Measurements from ENCODE around the gene HK3.

DNA sequence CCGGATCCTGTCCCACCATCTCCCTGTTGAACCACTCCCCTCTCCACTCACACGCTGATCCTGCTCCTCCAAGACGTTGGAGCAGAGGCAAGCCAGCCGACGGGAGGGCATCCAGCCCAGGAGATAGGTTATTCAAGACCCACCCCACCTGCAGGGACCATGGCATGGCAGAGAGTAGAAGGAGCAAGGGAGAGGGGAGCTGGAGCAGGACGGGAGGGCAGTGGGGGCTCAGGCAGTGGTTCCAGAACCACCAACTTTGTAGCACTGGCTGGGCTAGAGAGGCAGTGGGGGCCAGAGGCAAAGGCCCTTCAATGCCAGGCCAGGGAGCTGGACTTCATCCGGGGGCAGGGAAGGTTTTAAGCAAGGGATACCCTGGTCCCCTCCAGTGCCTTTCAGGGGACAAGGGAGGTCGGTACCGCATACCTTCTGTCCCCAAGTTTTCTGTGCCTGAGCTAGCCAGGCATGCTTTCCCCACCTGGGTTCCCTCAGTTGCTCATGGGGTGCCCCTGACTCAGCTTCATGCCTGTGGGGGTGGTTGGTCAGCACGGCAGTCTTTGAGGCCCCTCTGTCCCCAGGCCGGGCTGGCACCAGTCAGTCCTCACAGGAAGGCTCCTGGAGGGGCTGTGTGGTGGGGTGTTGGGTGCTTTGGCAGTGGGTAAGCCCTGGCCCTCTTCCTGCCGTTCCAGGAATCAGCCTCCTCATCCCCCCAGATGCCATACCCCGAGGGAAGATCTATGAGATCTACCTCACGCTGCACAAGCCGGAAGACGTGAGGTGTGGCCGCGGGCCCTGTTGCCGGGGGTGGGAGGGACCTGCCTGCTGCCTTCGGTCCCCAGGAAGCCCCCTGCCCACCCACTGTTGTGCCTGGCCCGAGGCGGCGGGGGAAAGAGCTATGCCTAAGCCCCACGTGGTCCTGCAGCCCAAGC lies 22.4 kb downstream of the HK3 start:
- TF ChIP-seq, protein P1, sequence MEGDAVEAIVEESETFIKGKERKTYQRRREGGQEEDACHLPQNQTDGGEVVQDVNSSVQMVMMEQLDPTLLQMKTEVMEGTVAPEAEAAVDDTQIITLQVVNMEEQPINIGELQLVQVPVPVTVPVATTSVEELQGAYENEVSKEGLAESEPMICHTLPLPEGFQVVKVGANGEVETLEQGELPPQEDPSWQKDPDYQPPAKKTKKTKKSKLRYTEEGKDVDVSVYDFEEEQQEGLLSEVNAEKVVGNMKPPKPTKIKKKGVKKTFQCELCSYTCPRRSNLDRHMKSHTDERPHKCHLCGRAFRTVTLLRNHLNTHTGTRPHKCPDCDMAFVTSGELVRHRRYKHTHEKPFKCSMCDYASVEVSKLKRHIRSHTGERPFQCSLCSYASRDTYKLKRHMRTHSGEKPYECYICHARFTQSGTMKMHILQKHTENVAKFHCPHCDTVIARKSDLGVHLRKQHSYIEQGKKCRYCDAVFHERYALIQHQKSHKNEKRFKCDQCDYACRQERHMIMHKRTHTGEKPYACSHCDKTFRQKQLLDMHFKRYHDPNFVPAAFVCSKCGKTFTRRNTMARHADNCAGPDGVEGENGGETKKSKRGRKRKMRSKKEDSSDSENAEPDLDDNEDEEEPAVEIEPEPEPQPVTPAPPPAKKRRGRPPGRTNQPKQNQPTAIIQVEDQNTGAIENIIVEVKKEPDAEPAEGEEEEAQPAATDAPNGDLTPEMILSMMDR (IDR thresholded peaks at IDR 0.05): no peak
- TF ChIP-seq POLR2A (IDR thresholded peaks at IDR 0.05): no peak
